Chondrocyte (in vitro differentiated cells): ENCODE data around the gene NTRK3. TPM values are rescaled to one million over a fixed set of nuclear protein-coding genes. Genes with fewer than 3 reads are reported as not detected.

Experiments
- DNase-seq: peaks from one replicate; pipeline ENCODE4 v3.0.0; 2021; ENCODE audit warnings: mixed read lengths, low spot score
- H3K27ac Mint-ChIP-seq: one replicate; pipeline ENCODE4 v1.8.0; 2021; ENCODE audit warnings: mild to moderate bottlenecking, moderate library complexity, mixed read lengths; ENCODE audit not compliant: unreplicated experiment
- H3K27me3 Mint-ChIP-seq: 2 replicates; pipeline ENCODE4 v1.8.0; 2021; ENCODE audit warnings: low read depth, mixed read lengths
- H3K36me3 Mint-ChIP-seq: 2 replicates; pipeline ENCODE4 v1.8.0; 2021; ENCODE audit warnings: low read depth, mixed read lengths
- H3K4me1 Mint-ChIP-seq: 2 replicates; pipeline ENCODE4 v1.8.0; 2021; ENCODE audit warnings: low read depth, mild to moderate bottlenecking, mixed read lengths
- H3K4me3 Mint-ChIP-seq: one replicate; pipeline ENCODE4 v1.8.0; 2021; ENCODE audit warnings: mild to moderate bottlenecking, moderate library complexity, mixed read lengths; ENCODE audit not compliant: unreplicated experiment
- H3K9me3 Mint-ChIP-seq: 2 replicates; pipeline ENCODE4 v1.8.0; 2021; ENCODE audit warnings: low read depth, mixed read lengths
- total RNA-seq: library from RNA; stranded (reverse); gene quantifications from 3 replicates; pipeline ENCODE4 v1.2.1, GENCODE V29; 2021
- TF ChIP-seq, protein P1 (sequence below): fragments of 200-600 bp; sonication (generic); IDR thresholded peaks from 2 replicates; pipeline ENCODE4 v1.5.0; 2021; ENCODE audit warnings: antibody characterized with exemption, mild to moderate bottlenecking, moderate library complexity

The NTRK3 gene
- total RNA-seq, 1 donor from 2014 or later: not detected

DNA sequence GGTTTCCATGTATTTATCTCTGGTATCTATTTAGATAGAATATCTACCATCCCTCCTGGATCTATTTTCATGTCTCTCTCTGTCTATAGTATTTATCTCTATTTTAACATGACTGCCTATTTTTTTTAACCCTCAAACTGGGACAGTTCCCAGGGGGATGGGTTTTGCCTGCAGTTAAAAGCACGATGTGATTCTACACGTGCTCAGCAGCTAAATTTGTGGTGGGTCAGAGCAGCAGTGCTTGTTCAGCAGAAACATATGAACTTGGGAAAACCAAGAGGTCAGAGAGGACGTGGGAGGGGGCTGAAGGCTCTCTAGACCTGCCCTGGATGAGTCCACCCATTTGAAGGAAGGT lies 189.2 kb downstream of the NTRK3 start:
- TF ChIP-seq, protein P1, sequence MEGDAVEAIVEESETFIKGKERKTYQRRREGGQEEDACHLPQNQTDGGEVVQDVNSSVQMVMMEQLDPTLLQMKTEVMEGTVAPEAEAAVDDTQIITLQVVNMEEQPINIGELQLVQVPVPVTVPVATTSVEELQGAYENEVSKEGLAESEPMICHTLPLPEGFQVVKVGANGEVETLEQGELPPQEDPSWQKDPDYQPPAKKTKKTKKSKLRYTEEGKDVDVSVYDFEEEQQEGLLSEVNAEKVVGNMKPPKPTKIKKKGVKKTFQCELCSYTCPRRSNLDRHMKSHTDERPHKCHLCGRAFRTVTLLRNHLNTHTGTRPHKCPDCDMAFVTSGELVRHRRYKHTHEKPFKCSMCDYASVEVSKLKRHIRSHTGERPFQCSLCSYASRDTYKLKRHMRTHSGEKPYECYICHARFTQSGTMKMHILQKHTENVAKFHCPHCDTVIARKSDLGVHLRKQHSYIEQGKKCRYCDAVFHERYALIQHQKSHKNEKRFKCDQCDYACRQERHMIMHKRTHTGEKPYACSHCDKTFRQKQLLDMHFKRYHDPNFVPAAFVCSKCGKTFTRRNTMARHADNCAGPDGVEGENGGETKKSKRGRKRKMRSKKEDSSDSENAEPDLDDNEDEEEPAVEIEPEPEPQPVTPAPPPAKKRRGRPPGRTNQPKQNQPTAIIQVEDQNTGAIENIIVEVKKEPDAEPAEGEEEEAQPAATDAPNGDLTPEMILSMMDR: no peak
- H3K4me1 Mint-ChIP-seq: no peaks in the 10 kb centered on the region
- H3K27me3 Mint-ChIP-seq: no peaks in the 10 kb centered on the region
- DNase-seq: no peak
- peaks cover 21% of the 10 kb centered on the region for H3K9me3 Mint-ChIP-seq
- no peak overlapping the region for H3K27ac Mint-ChIP-seq
- H3K4me3 Mint-ChIP-seq: no peak overlapping the region
- no peaks in the 10 kb centered on the region for H3K36me3 Mint-ChIP-seq

GRCh38 chr15:88066636-88067330 lies 189.8 kb downstream of the NTRK3 start:
- no peak overlapping the region for H3K27ac Mint-ChIP-seq
- H3K4me3 Mint-ChIP-seq: no peak overlapping the region
- no peaks in the 10 kb centered on the region for H3K27me3 Mint-ChIP-seq
- no peak for DNase-seq
- no peaks in the 10 kb centered on the region for H3K36me3 Mint-ChIP-seq
- peaks cover 22% of the 10 kb centered on the region for H3K9me3 Mint-ChIP-seq
- TF ChIP-seq, protein P1: no peak
- H3K4me1 Mint-ChIP-seq: no peaks in the 10 kb centered on the region

GRCh38 chr15:88061452-88061851 lies 195.1 kb downstream of the NTRK3 start:
- no peak for DNase-seq
- H3K4me3 Mint-ChIP-seq: no peak overlapping the region
- no peaks in the 10 kb centered on the region for H3K27me3 Mint-ChIP-seq
- no peaks in the 10 kb centered on the region for H3K4me1 Mint-ChIP-seq
- TF ChIP-seq, protein P1: no peak
- peaks cover 15% of the 10 kb centered on the region for H3K9me3 Mint-ChIP-seq
- H3K27ac Mint-ChIP-seq: no peak overlapping the region
- H3K36me3 Mint-ChIP-seq: no peaks in the 10 kb centered on the region

- Mint-ChIP-seq H3K36me3 (no peaks in the 10 kb centered on the region), H3K27me3 (no peaks in the 10 kb centered on the region), H3K27ac (no peak overlapping the region), H3K4me1 (no peaks in the 10 kb centered on the region), H3K4me3 (no peak overlapping the region), H3K9me3 (peaks cover 11% of the 10 kb centered on the region)
- DNase-seq: no peak
- TF ChIP-seq, protein P1: no peak
Observed at GRCh38 chr15:88060383-88060782, 196.2 kb downstream of the NTRK3 start.

- Mint-ChIP-seq H3K9me3 (peaks cover 7% of the 10 kb centered on the region), H3K4me1 (no peaks in the 10 kb centered on the region), H3K27me3 (no peaks in the 10 kb centered on the region), H3K4me3 (no peak overlapping the region), H3K27ac (no peak overlapping the region), H3K36me3 (no peaks in the 10 kb centered on the region)
- DNase-seq: no peak
- TF ChIP-seq, protein P1: no peak
Observed at GRCh38 chr15:88057836-88058235, 198.7 kb downstream of the NTRK3 start.
